ENCODE data around the gene CREBBP. TPM values are rescaled to one million over a fixed set of nuclear protein-coding genes. Genes with fewer than 3 reads are reported as not detected.

CREBBP gene
- total RNA-seq, 1 donor: 26.6 TPM

- no peak overlapping the region for H3K4me3 ChIP-seq (ENCODE audit: low read depth, low read length)
- TF ChIP-seq CTCF (IDR thresholded peaks at IDR 0.05; ENCODE audit: insufficient read depth, low read length): no peak
- DNase-seq (ENCODE audit: low read depth): peak; percentile 18
Measured at GRCh38 chr16:3819175-3819527, 61.4 kb downstream of the CREBBP start.

- DNase-seq (ENCODE audit: low read depth): no peak
- H3K4me3 ChIP-seq (ENCODE audit: low read depth, low read length): no peak overlapping the region
- TF ChIP-seq CTCF (IDR thresholded peaks at IDR 0.05; ENCODE audit: insufficient read depth, low read length): no peak
Measured at GRCh38 chr16:3816326-3816725, 64.2 kb downstream of the CREBBP start.

DNA sequence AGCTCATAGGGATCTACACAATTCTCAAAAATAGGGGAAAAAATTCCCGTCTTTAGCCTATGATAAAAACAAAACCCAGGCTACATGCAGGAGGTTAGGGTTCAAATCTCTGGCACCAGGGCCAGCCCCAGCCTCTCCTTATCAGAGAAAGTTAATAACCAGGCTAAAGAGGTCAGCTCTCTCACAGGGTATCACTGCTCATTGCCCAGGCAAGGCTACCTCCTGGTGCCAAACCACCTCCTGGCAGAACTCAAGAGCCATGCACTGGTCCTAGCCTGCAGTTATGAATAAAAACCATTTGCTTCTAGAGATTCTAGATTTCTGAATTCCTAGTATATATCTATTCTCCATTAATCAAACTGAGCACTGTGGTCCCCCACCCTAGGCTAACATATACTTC lies 65.8 kb downstream of the CREBBP start:
- no peak for DNase-seq (ENCODE audit: low read depth)
- no peak overlapping the region for H3K4me3 ChIP-seq (ENCODE audit: low read depth, low read length)
- TF ChIP-seq CTCF (IDR thresholded peaks at IDR 0.05; ENCODE audit: insufficient read depth, low read length): no peak

DNA sequence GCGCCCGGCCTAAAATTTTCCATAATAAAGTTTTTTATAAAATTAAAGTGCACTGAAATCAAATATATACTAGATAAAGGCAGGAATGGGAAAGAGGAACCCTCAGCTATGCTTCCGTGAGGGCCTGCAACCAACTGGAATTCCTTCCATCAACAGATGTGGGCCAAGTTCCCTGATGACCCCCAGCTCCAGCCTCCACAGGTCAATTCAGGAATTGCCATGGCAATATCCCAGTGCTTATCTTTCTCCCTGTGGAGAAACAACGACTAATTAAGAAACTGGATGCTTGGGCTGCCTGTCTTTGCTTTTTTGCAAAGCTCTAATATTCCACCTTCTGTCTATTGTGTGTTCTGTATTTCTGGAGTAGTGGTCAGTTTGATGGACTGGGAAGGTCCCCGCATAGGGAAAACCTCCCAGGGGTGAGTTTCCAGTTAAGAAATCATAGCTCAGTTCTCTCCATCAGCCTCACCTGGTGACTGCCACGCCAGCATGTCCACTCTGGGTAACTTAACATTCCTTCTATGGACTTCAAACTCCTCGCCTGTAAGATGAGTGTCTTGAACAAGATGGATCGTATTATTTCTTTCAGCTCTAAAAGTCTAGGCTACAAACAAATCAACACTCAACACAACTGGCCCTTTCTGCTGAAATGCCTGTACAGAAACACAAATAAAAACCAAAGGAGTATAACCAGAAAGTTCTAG lies 67.9 kb downstream of the CREBBP start:
- no peak overlapping the region for H3K4me3 ChIP-seq (ENCODE audit: low read depth, low read length)
- no peak for TF ChIP-seq CTCF (IDR thresholded peaks at IDR 0.05; ENCODE audit: insufficient read depth, low read length)
- no peak for DNase-seq (ENCODE audit: low read depth)

- DNase-seq (ENCODE audit: low read depth): no peak
- no peak for TF ChIP-seq CTCF (IDR thresholded peaks at IDR 0.05; ENCODE audit: insufficient read depth, low read length)
- H3K4me3 ChIP-seq (ENCODE audit: low read depth, low read length): no peak overlapping the region
Measured at GRCh38 chr16:3810818-3811217, 69.7 kb downstream of the CREBBP start.

DNA sequence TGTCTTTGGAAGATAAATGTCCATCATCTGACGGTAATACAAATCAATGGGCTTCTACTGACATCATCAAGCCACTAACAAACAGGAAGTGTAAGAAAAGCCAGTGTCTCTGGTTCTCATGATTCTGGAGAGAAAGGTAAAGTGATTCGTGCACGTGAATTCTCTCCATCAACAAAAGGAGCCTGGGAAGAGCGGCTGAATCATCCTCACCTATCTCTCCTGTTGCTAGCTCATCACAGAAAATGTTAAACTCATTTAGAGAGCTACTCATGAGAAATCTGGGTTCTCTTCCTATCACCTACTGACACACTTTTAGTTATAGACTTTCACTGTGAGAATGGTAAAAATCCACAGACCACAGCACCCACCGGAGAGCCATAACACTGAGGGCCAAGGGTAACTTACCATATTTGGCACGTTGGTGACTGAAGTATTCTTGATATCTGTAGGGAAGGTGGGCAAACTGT lies 70.3 kb downstream of the CREBBP start:
- no peak for TF ChIP-seq CTCF (IDR thresholded peaks at IDR 0.05; ENCODE audit: insufficient read depth, low read length)
- H3K4me3 ChIP-seq (ENCODE audit: low read depth, low read length): no peak overlapping the region
- no peak for DNase-seq (ENCODE audit: low read depth)
